GM10266 (cell line): ENCODE data around the gene CLK3.

Source experiments
- DNase-seq: peaks from one replicate; pipeline ENCODE4 v3.0.0; 2012; ENCODE audit errors: extremely low spot score
- TF ChIP-seq, protein P1 (sequence below): IDR thresholded peaks from 2 replicates; pipeline ENCODE4 v1.5.1; 2012; ENCODE audit warnings: mild to moderate bottlenecking, low read depth; ENCODE audit not compliant: control insufficient read depth, insufficient read depth; ENCODE audit errors: missing control alignments

The CLK3 gene

DNA sequence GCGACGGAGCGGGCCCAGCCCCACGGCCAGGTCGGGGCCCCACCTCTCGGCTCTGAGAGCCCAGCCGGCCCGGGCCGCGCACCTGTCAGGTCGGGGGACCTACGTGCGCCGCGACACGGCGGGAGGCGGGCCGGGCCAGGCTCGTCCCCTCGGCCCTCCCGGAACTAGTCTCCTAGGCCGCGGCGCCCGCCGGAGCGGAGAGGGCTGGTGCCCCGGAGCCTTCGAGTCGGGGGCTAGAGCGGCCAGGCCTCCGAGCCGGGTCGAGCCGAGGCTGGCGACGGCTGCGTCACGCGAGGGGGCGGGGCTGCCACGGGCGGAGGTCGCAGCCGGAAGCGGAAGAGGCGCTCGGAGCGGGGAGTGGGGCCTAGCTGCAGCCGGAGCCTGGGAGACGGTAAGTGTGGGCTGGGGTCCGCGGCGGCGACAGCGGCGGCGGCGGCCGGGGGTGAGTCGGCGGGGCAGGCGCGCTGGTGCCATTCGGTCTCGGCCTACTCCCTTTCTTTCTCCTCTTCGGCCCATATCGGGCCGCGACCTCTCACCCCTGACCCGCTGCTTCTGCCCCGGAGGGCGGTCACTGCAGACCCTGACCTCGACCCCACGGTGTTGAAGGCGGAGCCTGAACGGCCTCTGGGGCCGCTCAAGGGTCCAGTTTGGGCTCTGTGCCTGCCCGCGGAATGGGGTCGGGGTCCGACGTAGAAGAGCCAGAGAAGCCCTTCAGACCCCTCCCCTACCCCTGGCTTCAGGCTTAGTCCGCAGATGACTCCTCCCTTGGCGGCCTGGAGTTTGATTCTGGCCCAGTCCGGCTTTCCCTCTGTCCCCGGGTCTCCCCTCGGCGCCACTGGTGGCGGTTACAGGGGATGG lies at the start of gene CLK3:
CLK3 (plus strand) TSS at position 329 of the 858 bp plus-strand sequence. CDS start 3,361 bp downstream, outside the sequence.
- TF ChIP-seq, protein P1, sequence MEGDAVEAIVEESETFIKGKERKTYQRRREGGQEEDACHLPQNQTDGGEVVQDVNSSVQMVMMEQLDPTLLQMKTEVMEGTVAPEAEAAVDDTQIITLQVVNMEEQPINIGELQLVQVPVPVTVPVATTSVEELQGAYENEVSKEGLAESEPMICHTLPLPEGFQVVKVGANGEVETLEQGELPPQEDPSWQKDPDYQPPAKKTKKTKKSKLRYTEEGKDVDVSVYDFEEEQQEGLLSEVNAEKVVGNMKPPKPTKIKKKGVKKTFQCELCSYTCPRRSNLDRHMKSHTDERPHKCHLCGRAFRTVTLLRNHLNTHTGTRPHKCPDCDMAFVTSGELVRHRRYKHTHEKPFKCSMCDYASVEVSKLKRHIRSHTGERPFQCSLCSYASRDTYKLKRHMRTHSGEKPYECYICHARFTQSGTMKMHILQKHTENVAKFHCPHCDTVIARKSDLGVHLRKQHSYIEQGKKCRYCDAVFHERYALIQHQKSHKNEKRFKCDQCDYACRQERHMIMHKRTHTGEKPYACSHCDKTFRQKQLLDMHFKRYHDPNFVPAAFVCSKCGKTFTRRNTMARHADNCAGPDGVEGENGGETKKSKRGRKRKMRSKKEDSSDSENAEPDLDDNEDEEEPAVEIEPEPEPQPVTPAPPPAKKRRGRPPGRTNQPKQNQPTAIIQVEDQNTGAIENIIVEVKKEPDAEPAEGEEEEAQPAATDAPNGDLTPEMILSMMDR = no peak
- peak; percentile 99 for DNase-seq

DNA sequence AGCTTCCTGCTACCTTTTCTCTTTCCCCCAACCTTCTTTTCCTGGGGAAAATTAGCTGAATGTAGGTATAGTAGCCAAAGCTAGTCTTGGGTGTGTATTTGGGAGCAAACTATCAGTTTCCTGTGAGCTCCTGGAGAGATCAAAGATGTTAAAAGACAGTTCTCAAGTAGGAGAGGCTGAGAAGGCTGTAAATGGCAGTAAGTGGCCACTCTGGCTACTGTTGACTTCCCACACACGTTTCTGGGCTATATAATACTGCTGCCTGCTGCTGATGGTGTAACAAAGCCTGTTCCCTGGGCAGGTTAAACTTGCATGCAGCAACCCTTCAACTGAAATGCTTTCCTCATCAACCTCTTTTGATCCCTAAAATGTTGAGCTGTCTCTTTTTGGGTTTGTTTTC lies 47.0 kb upstream of the CLK3 start:
- DNase-seq = no peak

DNA sequence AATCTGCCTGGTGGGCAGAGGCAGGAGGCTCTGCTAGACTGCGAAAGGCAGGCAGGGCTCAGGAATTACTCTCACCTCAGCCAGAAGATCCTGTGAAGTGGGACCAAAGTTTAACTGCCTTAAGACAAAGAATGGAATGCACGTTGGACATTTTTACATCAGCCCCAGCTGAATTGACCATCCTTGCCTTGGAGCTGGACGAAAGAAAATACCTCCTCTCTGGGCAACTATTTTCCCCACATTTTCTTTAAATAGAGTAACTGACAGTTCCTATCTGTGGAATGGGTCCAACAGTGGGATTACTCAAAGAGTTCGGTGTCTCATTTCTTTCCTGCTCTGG lies 45.9 kb upstream of the CLK3 start:
- DNase-seq = no peak
- TF ChIP-seq, protein P1 = no peak

More for the DNA sequence above, 47.0 kb upstream of the CLK3 start:
- TF ChIP-seq, protein P1 = no peak

DNA sequence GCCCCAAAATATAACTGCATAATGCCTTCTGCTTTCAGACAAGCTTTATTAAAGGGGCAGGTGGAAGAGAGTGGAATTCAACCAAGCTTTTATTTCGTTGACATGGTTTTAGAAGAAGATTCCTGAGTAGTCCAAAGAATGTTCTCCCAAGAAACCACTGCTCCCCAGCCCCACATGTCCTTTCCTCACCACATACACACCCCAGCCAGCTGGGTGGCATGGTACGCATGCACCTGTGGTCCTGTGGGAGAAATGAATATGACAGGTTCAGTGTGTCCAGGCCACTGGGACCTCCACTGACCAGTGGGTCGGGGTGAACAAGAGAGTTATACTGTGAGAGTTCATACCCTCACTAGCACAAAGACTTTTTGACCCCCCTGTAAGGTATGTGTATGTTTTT lies 44.4 kb upstream of the CLK3 start:
- no peak for DNase-seq
- TF ChIP-seq, protein P1 = no peak

DNA sequence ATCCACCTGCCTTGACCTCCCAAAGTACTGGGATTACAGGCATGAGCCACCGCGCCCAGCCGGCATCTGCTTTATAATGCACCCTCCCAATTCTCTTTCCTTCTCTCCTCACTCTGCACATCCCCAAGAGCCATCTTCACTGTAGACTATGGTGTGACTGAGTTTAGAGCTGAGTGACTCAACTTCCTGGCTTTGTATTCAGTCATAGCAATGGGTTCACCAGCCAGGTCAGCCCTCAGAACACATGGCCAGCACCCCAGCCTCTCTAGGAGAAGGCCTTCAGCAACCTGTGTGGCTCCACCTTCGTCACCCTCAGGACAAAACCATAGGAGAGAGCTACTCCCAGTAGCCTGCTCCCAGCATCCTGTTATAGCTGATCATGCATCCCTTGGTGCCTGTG lies 41.6 kb upstream of the CLK3 start:
- TF ChIP-seq, protein P1 = no peak
- DNase-seq = no peak

DNA sequence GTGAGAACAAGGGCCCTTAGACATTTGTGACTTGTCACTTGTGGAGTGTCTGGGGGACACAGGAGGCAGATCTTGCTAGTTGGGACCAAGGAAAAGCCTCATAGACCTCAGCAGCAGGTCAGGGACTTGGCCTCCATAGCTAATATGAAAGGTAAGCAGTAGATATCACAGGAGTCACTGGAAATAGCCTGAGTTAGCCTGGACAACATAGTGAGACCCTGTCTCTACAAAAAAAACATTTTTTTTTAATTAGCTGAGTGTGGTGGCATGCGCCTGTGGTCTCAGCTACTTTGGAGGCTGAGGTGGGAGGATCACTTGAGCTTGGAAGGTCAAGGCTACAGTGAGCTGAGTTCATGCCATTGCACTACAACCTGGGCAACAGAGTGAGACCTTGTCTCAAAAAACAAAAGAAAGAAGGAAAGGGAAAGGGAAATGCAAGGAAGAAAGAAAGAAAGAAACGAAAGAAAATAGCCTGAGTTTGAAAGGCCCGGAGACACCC lies 37.1 kb upstream of the CLK3 start:
- DNase-seq = no peak
- TF ChIP-seq, protein P1 = no peak

DNA sequence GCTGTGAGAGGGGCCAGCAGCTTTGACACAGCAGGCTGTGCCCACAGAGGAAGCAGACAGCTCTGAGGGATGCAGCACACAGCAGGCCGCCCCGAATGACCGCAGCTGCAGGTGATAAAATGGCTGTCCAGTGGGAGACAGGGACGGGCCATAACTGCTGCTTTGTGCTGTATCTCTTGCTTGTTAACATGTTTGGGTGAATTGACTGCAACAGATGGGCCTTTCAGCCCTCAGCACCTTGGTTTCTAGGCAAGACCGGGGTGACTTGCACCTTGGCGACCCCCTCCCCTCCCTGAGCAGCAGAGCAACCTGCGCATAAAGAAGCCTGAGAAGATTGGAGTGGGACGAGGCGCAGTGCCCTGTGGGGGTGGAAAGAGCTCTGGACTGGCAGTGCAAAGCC lies 36.6 kb upstream of the CLK3 start:
- DNase-seq = no peak
- TF ChIP-seq, protein P1 = no peak
